HG03469 (cell line): ENCODE measurements around the gene CTCFL.

ENCODE experiments used
- ATAC-seq: cut with Tn5 transposase; IDR thresholded peaks from one replicate; pipeline ENCODE4 v1.9.1; 2021; ENCODE audit warnings: mild to moderate bottlenecking, moderate library complexity, moderate number of reproducible peaks; ENCODE audit not compliant: unreplicated experiment

The CTCFL gene

GRCh38 chr20:57537822-57538221, 12.9 kb upstream of the CTCFL start:
- no peak for ATAC-seq

- no peak for ATAC-seq
These were observed 12.1 kb upstream of the CTCFL start for GRCh38 chr20:57536771-57537724.

- no peak for ATAC-seq
These were observed 11.3 kb upstream of the CTCFL start for GRCh38 chr20:57536120-57536708.

DNA sequence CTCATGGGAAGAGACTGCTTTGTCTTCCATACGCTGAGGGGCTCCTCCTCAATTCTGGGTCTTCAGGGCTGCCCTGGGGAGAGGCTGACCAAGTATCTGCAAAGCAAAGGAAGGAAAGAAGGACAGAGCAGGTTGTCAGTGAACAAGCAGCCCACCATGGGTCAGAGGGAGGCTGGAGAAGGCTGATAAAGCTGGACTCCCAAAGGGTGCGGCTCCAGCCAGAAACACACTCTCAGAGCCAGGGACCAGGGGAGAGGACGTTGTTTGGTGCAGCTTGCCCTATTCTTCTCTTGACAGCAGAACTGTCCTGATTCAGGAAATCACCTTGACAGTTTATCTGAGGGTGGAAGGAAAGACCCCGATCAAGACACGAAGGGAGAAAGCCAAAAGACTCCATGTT, 10.4 kb upstream of the CTCFL start:
- no peak for ATAC-seq

DNA sequence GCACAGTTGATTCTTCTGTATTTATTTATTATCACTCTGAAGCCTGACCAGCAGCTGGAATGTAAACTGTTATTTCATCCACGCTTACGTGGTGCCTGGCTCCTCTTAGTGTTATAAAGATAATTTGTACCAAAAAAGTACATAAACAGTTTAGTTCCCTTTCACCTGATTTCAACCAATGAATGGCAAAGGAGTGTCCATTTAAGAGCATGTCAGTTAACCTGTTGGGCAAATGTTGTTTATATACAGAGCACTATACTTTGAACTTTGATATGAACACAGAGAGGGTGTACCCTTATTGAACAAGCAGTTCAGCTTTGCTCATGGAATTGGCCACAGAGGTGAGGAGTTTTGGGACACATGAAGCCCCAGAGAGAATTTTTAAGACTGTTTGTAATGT, 7.2 kb upstream of the CTCFL start:
- ATAC-seq = no peak

DNA sequence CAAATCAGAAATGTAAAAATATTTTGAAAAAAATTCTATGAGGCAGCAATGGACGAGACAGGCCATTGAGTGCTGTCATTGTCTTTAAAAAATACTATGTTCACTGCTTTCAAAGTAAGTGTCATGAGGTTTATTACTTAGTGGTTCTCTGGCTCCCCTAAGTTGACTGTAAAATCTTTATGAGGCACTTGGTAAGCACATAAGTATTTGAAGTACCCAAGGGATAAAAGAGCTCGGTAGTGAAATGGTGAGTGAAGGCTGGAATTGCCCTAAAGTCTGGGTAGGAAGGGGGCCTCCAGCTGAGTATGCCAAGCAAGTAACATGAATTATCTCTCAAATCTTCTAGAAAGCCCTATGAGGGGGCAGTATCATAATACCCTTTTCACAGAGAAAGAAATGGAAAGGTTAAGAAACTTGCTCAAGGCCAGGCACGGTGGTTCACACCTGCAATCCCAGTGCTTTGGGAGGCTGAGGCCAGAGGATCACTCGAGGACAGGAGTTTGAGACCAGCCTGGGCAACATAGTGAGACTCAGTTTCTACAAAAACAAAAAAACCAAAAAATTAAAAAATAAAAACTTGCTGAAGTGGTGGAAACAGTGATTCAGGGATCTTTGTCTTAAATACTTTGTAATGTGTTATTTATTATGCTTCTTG, 5.5 kb upstream of the CTCFL start:
- ATAC-seq = no peak

DNA sequence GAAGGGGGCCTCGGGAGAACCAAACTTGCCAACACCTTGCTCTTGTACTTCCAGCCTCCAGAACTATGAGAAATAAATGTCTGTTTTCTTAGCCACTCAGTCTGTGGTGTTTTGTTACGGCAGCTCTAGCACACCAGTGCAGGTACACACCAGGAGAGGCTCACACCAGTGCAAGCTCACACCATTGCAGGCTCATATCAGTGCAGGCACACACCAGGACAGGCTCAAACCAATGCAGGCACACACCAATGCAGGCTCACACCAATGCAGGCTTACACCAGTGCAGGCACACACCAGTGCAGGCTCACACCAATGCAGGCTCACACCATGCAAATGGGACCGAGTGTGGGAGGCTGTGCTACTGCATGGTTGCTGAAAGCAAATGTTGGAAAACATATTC, 4.9 kb upstream of the CTCFL start:
- no peak for ATAC-seq

- ATAC-seq = no peak
These were observed 4.2 kb upstream of the CTCFL start for GRCh38 chr20:57529160-57529585.

DNA sequence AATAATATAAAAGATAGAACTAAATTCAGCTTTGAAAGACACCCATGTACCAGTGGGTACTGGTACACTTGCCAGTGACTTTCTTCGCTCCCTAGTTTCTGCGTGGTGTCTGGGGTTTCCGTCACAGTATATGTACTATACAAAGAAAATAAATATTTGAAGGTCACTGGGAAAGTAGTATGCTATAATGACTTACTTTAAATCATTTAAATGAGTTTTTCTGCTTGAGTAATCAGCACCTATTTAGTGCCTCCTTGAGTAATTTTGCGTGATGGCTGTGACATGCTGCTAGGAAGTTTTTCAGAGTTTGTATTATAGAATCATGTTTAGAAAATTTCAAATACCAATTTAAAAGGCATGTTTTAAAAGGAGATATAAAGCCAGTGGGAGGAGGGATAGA, 3.2 kb upstream of the CTCFL start:
- no peak for ATAC-seq

DNA sequence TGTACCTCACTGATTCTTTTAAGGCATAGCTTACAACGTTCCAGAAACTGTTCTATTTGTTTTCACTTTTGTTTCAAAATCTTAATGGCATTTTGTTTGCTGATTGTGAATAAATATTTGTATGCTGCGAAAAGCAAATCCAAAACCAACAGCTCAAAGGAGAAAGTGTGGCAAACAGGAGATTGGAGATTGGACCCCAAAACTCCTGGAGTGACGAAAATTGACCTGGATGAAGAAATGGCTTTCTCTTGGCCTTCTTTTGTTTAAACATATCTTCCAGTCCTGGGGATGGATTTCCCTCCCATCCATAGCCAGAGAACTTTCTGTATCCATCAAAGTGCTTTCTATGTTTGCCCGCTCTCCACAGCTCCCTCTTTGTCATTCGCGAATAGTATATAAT, 2.8 kb upstream of the CTCFL start:
- no peak for ATAC-seq

- ATAC-seq = no peak
These were observed 2.0 kb upstream of the CTCFL start for GRCh38 chr20:57526885-57527460.

DNA sequence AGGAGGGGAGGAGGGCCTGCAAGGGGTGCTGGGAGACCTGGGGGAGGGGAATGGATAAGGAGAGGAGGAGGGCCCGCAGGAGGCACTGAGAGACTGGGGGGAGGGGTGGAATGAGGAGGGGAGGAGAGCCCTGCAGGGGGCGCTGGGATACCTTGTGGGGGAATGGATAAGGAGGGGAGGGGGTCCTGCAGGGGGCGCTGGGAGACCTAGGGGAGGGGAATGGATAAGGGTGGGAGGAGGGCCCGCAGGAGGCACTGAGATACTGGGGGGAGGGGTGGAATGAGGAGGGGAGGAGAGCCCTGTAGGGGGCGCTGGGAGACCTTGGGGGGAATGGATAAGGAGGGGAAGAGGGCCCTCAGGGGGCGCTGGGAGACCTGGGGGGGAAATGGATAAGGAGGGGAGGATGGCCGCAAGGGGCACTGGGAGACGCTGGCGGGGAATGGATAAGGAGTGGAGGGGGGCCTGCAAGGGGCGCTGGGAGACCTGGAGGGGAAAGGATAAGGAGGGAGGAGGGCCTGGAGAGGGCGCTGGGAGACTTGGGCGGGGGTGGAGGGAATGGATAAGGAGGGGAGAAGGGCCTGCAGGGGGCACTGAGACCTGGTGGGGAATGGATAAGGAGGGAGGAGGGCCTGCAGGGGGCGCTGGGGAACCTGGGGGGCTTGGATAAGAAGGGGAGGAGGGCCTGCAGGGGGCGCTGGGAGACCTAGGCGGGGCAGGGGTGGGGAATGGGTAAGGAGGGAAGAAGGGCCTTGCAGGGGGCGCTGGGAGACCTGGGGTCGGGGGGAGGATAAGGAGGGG, 1.3 kb upstream of the CTCFL start:
- ATAC-seq = no peak

DNA sequence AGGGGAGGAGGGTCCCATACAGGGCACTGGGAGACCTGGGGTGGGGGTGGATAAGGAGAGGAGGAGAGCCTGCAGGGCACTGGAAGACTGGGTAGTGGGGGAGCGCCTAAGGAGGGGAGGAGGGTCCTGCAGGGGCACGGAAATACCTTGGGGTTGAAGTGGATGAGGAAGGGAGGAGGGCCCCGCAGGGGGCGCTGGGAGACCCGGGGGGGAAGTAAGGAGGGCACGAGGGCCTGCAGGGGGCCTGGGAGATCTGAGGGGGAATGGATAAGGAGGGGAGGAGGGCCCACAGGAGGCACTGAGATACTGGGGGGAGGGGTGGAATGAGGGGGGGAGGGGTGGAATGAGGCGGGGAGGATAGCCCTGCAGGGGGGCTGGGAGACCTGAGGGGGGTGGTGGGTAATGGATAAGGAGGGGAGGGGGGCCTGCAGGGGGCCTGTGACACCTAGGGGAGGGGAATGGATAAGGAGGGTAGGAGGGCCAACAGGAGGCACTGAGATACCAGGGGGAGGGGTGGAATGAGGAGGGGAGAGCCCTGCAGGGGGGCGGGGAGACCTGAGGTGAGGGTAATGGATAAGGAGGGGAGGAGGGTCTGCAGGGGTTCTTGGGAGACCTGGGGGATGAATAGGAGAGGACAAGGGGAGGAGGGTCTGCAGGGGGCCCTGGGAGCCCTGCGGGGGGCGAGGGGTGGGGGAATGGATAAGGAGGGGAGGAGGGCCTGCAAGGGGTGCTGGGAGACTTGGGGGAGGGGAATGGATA, 567 bp upstream of the CTCFL start:
- no peak for ATAC-seq

GRCh38 chr20:57523782-57524181, 1.2 kb downstream of the CTCFL start:
- no peak for ATAC-seq

GRCh38 chr20:57522380-57523140, 2.4 kb downstream of the CTCFL start:
- no peak for ATAC-seq

GRCh38 chr20:57517904-57518303, 7.0 kb downstream of the CTCFL start:
- ATAC-seq = no peak

- ATAC-seq = no peak
These were observed 10.6 kb downstream of the CTCFL start for GRCh38 chr20:57514273-57514751.

GRCh38 chr20:57513199-57513598, 11.7 kb downstream of the CTCFL start:
- no peak for ATAC-seq

DNA sequence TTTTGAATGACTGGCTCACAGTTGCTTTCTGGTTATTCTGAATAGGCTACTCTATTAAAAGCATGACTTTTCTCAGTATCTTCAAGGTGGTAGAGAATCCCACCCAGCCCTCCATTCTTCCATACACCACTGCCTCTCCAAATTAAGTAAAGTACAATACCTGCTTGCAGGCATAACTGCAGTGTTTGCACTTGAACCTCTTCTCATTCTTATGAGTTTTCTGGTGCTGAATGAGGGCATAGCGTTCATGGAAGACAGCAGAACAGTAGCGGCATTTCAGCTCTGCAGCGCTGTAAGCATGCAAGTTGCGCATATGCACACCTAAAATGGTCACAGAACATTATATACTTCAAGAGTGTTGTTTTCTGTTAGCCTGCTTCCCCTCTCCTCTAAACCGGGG, 12.5 kb downstream of the CTCFL start:
- no peak for ATAC-seq
